NCI-H748 (cell line): ENCODE results near the gene PRDM16.

Source experiments
- DNase-seq: peaks from one replicate; lab custom pipeline; 2025; ENCODE audit not compliant: unreplicated experiment; lab: John Stamatoyannopoulos, UW

Gene PRDM16

GRCh38 chr1:3381901-3382300 lies 312.9 kb downstream of the PRDM16 start:
- no peak for DNase-seq

GRCh38 chr1:3382326-3383057 lies 313.5 kb downstream of the PRDM16 start:
- DNase-seq: no peak

- peak; percentile 30 for DNase-seq
These were observed 314.7 kb downstream of the PRDM16 start for GRCh38 chr1:3383679-3384078.

- DNase-seq: no peak
These were observed 315.4 kb downstream of the PRDM16 start for GRCh38 chr1:3384407-3384806.

GRCh38 chr1:3386205-3387002 lies 317.4 kb downstream of the PRDM16 start:
- no peak for DNase-seq

GRCh38 chr1:3387401-3387800 lies 318.4 kb downstream of the PRDM16 start:
- DNase-seq: no peak

DNA sequence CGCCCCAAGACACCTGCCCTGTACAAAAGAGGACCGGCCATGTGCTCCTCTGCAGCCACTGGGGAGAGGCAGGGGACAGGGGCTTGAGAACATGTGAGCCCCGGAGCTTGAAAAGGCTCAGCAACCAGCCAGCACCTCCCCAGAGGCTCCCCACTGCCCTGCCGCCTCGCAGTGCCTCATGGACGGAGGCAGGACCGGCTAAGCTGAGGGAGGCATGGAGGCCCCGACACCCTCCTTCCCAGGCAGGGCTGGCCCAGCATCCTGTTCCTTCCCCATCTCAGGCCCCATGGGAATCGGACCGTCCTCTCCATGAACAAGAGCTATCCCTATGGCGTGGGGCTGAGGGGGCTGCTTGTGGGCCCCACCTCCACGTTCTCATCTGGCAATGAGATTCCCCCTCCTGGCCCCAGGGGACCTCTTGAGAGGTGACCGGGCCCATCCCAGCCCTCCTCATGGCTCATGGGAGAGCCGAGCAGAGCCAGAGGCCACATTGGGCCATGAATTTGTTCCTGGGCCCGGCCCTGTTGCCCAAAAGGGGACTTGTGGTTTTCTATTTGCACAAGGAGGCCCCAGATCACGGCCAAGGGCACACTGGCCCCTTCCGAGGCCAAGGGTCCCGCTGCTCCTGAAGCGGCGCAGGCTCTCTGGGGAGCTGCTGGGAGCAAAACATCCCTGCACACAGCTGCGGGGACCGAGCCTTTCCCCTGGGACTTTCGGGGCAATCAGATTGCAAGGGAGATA lies 320.3 kb downstream of the PRDM16 start:
- DNase-seq: no peak

GRCh38 chr1:3390291-3390690 lies 321.3 kb downstream of the PRDM16 start:
- DNase-seq: no peak

DNA sequence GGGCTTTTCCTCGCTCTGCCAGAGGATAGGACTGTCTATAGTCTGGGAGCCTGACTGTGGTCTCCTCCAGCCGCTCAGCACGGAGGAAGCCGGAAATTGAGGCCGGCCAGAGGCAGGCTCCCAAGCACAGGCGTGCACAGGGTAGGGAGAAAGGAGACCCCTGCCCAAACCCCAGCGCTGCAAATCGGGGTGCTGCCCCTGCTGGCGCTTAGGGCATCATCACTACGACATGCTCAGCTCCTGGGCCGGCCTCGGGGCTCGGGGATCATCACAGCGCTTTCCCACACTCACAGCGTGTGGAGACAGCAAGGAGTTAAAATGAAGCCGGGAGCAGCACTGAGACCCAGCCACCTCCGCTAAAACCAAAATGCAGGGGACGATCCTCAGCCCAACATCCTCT lies 322.7 kb downstream of the PRDM16 start:
- no peak for DNase-seq

- DNase-seq: peak; percentile 54
These were observed 324.3 kb downstream of the PRDM16 start for GRCh38 chr1:3393024-3393986.

- no peak for DNase-seq
These were observed 325.3 kb downstream of the PRDM16 start for GRCh38 chr1:3393987-3394920.

DNA sequence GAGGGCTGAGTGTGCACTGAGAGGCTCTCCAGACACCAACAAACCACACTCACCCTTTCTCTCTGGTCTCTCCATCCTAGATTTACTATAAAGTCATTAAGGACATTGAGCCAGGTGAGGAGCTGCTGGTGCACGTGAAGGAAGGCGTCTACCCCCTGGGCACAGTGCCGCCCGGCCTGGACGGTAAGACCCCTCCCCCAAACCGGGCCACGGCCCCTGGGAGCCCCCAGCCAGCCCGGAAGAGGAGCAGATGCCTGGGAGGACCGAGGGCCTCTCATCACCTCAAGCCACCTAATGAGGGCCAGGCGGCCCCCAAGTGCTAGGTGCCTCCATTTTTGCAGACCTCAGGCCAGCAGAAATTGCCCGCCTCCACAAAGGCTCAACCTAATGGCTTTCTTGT lies 327.4 kb downstream of the PRDM16 start:
- DNase-seq: no peak

- no peak for DNase-seq
These were observed 328.3 kb downstream of the PRDM16 start for GRCh38 chr1:3397311-3397710.

GRCh38 chr1:3398396-3399140 lies 329.6 kb downstream of the PRDM16 start:
- DNase-seq: no peak

- no peak for DNase-seq
These were observed 330.7 kb downstream of the PRDM16 start for GRCh38 chr1:3399732-3400131.

DNA sequence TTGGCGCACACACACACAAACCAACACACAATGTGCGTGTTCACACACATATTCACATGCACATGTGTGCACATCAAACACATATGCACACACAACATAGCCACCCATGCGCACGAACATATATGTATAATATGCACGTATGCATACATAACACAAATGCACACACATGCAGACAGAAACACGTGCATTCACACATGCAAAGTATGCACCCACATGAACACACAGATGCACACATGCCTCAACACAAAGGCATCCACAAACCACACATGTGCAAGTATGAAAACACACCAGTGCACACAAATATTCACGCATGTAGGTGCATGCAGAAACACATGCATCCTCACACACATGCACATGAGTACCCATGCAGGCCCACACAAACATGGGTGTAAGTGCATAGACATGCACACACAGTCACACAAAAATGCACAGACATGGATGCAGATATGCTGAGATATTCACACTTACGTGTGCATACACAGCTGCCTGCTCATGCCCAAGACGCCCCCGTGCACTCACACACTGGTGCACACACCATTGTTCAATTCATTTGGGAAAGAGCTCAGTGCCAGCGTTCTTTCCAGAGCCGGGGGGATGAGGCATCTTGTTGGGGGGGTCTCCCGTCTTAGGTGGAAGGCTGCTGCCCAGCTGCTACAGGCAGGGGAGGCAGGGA lies 332.7 kb downstream of the PRDM16 start:
- DNase-seq: no peak

DNA sequence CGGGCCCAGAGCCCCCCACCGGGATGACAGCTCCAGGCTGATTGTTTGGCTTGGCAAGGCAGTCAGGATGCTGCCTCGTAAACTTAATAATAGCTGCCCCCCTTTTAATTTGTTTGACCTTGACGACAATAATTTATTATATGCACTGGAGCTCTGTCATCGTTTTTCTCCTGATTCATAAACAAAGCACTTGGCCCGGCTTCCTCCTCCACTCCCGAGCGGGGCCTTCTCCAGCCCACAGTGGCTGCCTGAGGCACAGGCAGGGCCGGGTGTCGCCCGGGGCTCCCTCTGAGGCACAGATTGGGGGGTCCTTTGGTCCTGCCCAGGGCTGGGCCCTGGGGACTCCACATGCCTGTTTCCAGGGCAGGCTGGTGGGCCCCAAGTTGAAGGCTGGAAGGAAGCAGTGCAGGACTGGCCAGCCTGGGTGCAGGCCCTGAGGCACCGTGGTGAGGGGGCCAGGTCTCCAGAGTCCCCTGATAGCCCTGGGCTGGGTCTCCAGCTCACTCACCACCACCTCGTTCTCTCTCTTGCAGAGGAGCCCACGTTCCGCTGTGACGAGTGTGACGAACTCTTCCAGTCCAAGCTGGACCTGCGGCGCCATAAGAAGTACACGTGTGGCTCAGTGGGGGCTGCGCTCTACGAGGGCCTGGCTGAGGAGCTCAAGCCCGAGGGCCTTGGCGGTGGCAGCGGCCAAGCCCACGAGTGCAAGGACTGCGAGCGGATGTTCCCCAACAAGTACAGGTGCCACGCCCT lies 333.4 kb downstream of the PRDM16 start:
- peak; percentile 79 for DNase-seq

DNA sequence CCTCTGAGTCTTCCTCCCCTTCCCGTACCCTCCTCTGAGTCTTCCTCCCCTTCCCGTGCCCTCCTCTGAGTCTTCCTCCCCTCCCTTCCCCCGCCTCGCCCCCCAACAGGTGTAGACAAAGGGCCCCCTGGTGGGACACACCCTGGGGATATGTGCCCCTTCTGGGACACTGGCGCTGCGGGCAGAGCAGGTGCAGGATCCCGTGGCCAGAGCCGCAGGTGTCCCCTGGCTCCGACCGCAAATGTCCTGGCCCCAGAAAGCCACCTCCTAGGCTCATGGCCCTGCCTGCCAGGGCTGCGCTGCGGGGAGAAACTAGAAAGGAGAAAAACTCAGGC lies 334.0 kb downstream of the PRDM16 start:
- DNase-seq: no peak
